AG04450 (cell line): ENCODE measurements around the gene EXOC2. TPM values are rescaled to one million over a fixed set of nuclear protein-coding genes. Genes with fewer than 3 reads are reported as not detected.

Source experiments
- CTCF ChIA-PET: fragments of 300-600, 350-600 bp; formaldehyde crosslinking; extraction: SDS; loops from one replicate; lab custom pipeline; 2022; ENCODE audit warnings: antibody characterized with exemption, inconsistent platforms; lab: Charles Lee
- POLR2A ChIA-PET: fragments of 350-600 bp; formaldehyde crosslinking; extraction: SDS; loops from one replicate; lab custom pipeline; 2021; ENCODE audit warnings: antibody characterized with exemption, inconsistent platforms; lab: Yijun Ruan, JAX
- DNase-seq: peaks from one replicate; pipeline ENCODE4 v3.0.0-alpha.2; 2011; ENCODE audit warnings: low read depth, low spot score
- H3K27ac ChIP-seq: one replicate; pipeline ENCODE4 v1.5.1; 2012; ENCODE audit warnings: low read depth, low read length, control low read depth
- H3K27me3 ChIP-seq: one replicate; pipeline ENCODE4 v1.6.0; 2012; ENCODE audit warnings: low read length; ENCODE audit not compliant: control insufficient read depth, insufficient read depth
- H3K4me3 ChIP-seq: 2 replicates; pipeline ENCODE4 v1.5.1; 2011; ENCODE audit warnings: mild to moderate bottlenecking, low read depth, low read length, control low read depth
- H3K9me3 ChIP-seq: 2 replicates; pipeline ENCODE4 v1.5.1; 2012; ENCODE audit warnings: low read length; ENCODE audit not compliant: control insufficient read depth, insufficient read depth
- polyA plus RNA-seq: library from polyadenylated mRNA; depleted of rRNA; stranded (reverse); fragments of >200 nt; gene quantifications from 2 replicates; pipeline ENCODE4 v1.2.3, GENCODE V29; 2011
- TF ChIP-seq, protein P1 (sequence below): IDR thresholded peaks from 2 replicates; pipeline ENCODE4 v1.5.1; 2011; ENCODE audit warnings: low read depth, low read length, control low read depth, inconsistent platforms

EXOC2 gene
- polyA plus RNA-seq, 1 experiment, result 33.4 TPM

DNA sequence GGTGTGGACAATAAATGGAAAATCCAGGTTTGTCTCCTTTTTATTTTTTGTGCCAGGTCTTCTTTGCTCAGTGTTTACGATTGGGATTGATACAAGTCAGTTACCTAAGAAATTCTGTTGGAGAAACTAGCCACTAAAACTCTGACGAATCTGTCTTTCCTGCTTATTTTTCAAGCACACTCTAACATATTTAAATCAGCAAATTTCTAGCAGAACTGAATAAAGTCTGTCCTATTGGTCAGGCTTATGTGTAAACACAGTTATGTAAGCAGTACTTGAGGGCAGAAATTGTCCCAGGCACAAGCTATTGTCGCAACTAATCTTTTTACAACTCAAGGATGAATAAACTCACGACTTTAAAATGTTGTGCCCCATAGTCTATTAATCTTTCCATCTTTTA lies 12.1 kb upstream of the EXOC2 start:
- no peak overlapping the region for H3K4me3 ChIP-seq
- ChIA-PET CTCF (interaction anchor here (0.5 to 6.5 kb wide), 5 partner anchors 12 to 477 kb away, joined by 3 to 49 read pairs (median 3); partner anchors contain the start of gene EXOC2), POLR2A (no interaction called here)
- DNase-seq, result no peak
- H3K27ac ChIP-seq, result no peak overlapping the region
- TF ChIP-seq, protein P1, sequence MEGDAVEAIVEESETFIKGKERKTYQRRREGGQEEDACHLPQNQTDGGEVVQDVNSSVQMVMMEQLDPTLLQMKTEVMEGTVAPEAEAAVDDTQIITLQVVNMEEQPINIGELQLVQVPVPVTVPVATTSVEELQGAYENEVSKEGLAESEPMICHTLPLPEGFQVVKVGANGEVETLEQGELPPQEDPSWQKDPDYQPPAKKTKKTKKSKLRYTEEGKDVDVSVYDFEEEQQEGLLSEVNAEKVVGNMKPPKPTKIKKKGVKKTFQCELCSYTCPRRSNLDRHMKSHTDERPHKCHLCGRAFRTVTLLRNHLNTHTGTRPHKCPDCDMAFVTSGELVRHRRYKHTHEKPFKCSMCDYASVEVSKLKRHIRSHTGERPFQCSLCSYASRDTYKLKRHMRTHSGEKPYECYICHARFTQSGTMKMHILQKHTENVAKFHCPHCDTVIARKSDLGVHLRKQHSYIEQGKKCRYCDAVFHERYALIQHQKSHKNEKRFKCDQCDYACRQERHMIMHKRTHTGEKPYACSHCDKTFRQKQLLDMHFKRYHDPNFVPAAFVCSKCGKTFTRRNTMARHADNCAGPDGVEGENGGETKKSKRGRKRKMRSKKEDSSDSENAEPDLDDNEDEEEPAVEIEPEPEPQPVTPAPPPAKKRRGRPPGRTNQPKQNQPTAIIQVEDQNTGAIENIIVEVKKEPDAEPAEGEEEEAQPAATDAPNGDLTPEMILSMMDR, result no peak
- no peaks in the 10 kb centered on the region for H3K27me3 ChIP-seq
- no peaks in the 10 kb centered on the region for H3K9me3 ChIP-seq

DNA sequence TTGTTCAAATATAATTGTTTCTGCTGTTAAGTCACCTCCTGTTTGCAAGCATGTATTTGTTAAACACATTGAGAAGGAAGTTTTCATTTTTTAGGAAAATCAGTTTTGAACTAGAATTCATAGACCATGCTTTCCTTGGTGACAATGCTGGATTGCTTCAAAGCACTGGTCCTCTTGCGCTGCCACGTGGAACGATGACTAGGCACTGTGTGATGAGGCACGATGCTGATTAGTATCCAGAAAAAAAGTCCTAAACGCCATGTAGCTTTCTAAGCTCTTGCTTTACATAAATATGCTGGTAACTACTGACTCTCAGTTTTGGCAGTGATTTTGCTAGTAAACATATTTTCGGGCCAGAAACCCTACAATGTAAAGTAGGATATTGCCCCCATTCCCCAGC lies 11.1 kb upstream of the EXOC2 start:
- TF ChIP-seq, protein P1, result no peak
- ChIA-PET POLR2A (interaction anchor here (1.2 kb wide), 1 partner anchor 20 kb away, joined by 3 read pairs; no protein-coding TSS in a partner anchor), CTCF (interaction anchor here (1.2 to 6.5 kb wide), 2 partner anchors 17 to 18 kb away, joined by 3 to 49 read pairs; no protein-coding TSS in a partner anchor)
- H3K9me3 ChIP-seq, result no peaks in the 10 kb centered on the region
- H3K4me3 ChIP-seq, result no peak overlapping the region
- H3K27me3 ChIP-seq, result no peaks in the 10 kb centered on the region
- H3K27ac ChIP-seq, result no peak overlapping the region
- DNase-seq, result no peak

DNA sequence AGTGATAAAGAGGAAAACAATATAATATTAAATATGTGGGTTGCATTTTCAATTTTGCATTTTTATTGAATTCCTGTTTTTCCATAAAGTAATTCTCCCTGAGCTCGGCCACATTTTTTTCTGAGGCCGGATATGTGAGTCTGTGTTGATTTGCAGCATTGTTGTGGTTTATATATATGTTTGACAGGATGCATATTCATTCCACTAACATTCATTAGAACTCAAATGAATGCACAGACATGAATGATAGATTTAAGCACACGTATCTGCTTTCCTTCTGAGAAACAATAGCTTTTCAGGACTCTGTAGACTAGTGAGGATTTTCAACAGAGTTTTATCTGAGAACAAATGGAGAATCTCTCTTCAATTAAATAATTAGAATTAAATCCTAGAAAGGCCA lies 10.6 kb upstream of the EXOC2 start:
- H3K4me3 ChIP-seq, result no peak overlapping the region
- no peak overlapping the region for H3K27ac ChIP-seq
- POLR2A ChIA-PET, result interaction anchor here (1.2 kb wide), 1 partner anchor 20 kb away, joined by 3 read pairs; no protein-coding TSS in a partner anchor
- no peak for DNase-seq
- CTCF ChIA-PET, result interaction anchor here (1.2 to 6.5 kb wide), 2 partner anchors 17 to 18 kb away, joined by 3 to 49 read pairs; no protein-coding TSS in a partner anchor
- TF ChIP-seq, protein P1, result no peak
- no peaks in the 10 kb centered on the region for H3K27me3 ChIP-seq
- no peaks in the 10 kb centered on the region for H3K9me3 ChIP-seq

DNA sequence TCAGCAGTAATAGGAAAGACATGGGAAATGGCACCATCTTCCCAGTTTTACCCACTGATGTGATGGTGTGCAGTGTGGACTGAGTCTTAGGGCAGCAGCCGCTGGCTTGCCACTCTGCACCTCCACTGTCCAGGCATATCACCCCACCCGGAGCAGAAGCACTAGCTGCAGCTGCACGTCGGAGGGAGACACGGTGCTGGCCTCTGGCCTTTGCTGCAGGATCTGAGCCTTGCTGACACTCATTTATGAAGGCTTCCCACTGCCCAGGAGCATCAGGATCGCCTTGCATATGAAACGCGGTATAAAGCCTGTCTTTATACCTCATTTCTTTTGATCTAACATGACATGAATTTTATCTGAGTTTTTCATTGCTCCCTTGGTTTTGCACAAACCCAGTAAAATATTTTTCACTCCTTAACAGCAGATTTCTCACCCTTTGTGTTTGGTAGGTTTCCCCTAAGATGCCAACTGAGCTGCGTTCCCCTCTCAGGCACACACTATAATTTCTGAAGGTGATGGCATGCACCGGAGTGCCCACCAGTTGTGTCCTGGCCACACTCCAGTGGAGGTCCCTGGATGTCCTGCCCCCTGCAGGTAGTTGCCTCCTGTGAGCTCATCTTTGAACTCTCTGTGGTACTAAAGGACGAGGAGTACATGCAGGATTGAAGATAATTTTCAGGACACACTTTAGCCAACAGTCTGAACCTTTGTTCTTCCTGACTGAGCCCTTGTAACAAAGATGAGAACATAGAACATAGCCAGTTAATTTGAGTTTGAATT lies 9.0 kb upstream of the EXOC2 start:
- POLR2A ChIA-PET, result no interaction called here
- Histone ChIP-seq H3K27me3 (no peaks in the 10 kb centered on the region), H3K4me3 (no peak overlapping the region), H3K27ac (no peak overlapping the region), H3K9me3 (no peaks in the 10 kb centered on the region)
- CTCF ChIA-PET, result interaction anchor here (0.5 to 6.5 kb wide), 3 partner anchors 20 to 676 kb away, joined by 3 to 49 read pairs (median 3); no protein-coding TSS in a partner anchor
- TF ChIP-seq, protein P1, result no peak
- no peak for DNase-seq

DNA sequence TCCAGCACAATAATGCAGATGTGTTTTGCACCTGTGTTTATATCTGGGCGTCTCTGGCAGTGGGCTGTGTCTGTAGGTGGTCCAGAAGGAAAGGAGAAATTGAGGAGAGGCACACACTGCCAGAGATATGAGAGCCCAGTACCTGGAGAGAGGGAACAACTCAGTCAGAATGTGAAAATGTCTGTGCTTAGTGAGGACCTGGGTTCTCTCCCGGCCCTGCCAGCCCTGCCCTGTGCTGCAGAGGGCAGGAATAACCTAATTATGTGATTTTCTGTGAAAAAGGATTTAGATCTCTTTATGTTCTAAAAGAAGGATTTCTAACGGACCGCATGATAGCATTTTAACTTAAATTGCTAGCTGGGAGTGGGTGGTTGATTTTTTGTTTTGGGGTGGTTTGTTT lies 8.3 kb upstream of the EXOC2 start:
- Histone ChIP-seq H3K9me3 (no peaks in the 10 kb centered on the region), H3K27ac (no peak overlapping the region), H3K4me3 (no peak overlapping the region), H3K27me3 (no peaks in the 10 kb centered on the region)
- DNase-seq, result no peak
- ChIA-PET POLR2A (no interaction called here), CTCF (interaction anchor here (6.5 kb wide), 1 partner anchor 21 kb away, joined by 49 read pairs; no protein-coding TSS in a partner anchor)
- TF ChIP-seq, protein P1, result no peak
